DOHH2 (cell line): ENCODE data around the gene KDM5A.

ENCODE experiments used
- CTCF ChIP-seq: fragments of 200-600 bp; sonication (generic); IDR thresholded peaks from one replicate; pipeline ENCODE4 v1.5.1; 2014; ENCODE audit warnings: antibody characterized with exemption, mild to moderate bottlenecking, low read depth, low read length; ENCODE audit not compliant: poor library complexity, severe bottlenecking
- EZH2phosphoT487 ChIP-seq: fragments of 200-600 bp; sonication (generic); IDR thresholded peaks from 2 replicates; pipeline ENCODE4 v1.6.1; 2017; ENCODE audit warnings: borderline replicate concordance, mild to moderate bottlenecking, antibody characterized with exemption, low read length, moderate library complexity, mixed read lengths

- TF ChIP-seq EZH2phosphoT487 (no peak), CTCF (no peak)
Measured at GRCh38 chr12:366820-367219, 22.3 kb downstream of the KDM5A start.
